K562 (cell line): ENCODE measurements around the gene CHAC1. TPM values are rescaled to one million over a fixed set of nuclear protein-coding genes. Genes with fewer than 3 reads are reported as not detected.
A peak's percentile ranks its signal among the peaks of the same experiment; 100 is the strongest.

Source experiments
- ATAC-seq: fragments of 200-7000 bp; cut with Tn5 transposase; 3 replicates; pipeline ENCODE4 v1.9.1; 2020; ENCODE audit warnings: moderate library complexity
- BruUV-seq: library from RNA; stranded (reverse); fragments of 400-500 nt; replicated peaks from 2 replicates; lab custom pipeline; 2021; lab: Mats Ljungman, UMichigan
- CTCF ChIA-PET: fragments of 300-600 bp; formaldehyde crosslinking; extraction: SDS; loops from one replicate; lab custom pipeline; 2021; ENCODE audit warnings: low intra/inter-chr PET ratio; lab: Yijun Ruan, JAX
- POLR2A ChIA-PET: fragments of 300-600, 350-650 bp; sonication (Branson Sonifier 250); formaldehyde crosslinking; extraction: SDS; loops from one replicate; lab custom pipeline; 2021; ENCODE audit warnings: antibody characterized with exemption, inconsistent platforms; lab: Yijun Ruan, JAX
- DNase-seq, 4 experiments: peaks; one replicate each; pipeline versions ENCODE4 v3.0.0 to v3.0.0-alpha.2; 2011 to 2018; ENCODE audit warnings: low spot score in 3 of 4, mixed read lengths in 3 of 4; ENCODE audit errors: extremely low read depth in 1 of 4
- FAIRE-seq: peaks from 2 replicates; lab custom pipeline; 2011; peaks lifted over from hg19 to GRCh38; lab: Jason Lieb, UNC
- H2AFZ ChIP-seq: 2 replicates; pipeline ENCODE4 v1.6.0; 2011; ENCODE audit warnings: low read depth, low read length, control low read depth, inconsistent platforms
- H3K27ac ChIP-seq: fragments of 200-600 bp; 3 replicates; pipeline ENCODE4 v1.8.0; 2011; ENCODE audit warnings: low read depth, mild to moderate bottlenecking, control low read depth, inconsistent platforms, low read length, moderate library complexity, mixed read lengths; ENCODE audit errors: extremely low read depth
- H3K27me3 ChIP-seq, 2 experiments: fragments of 300-600 bp in 1 of 2; 2 replicates in 1 of 2; 3 replicates in 1 of 2; pipeline versions ENCODE4 v1.6.0 to v1.8.0; 2011; ENCODE audit warnings: inconsistent platforms in 2 of 2, low read length in 2 of 2, mild to moderate bottlenecking in 1 of 2, mixed read lengths in 1 of 2, moderate library complexity in 1 of 2; ENCODE audit not compliant: control insufficient read depth in 2 of 2, insufficient read depth in 2 of 2
- H3K36me3 ChIP-seq: fragments of 300-600 bp; 3 replicates; pipeline ENCODE4 v1.8.0; 2011; ENCODE audit warnings: mild to moderate bottlenecking, low read length, inconsistent platforms; ENCODE audit not compliant: control insufficient read depth, insufficient read depth
- H3K4me1 ChIP-seq, 2 experiments: fragments of 200-600 bp in 1 of 2; replicated peaks in 1 of 2; 2 replicates in 1 of 2; 3 replicates in 1 of 2; pipeline versions ENCODE4 v1.5.1 to v1.8.0; 2011; ENCODE audit warnings: inconsistent platforms in 2 of 2, low read length in 2 of 2, mild to moderate bottlenecking in 1 of 2, mixed read lengths in 1 of 2, moderate library complexity in 1 of 2; ENCODE audit not compliant: control insufficient read depth in 2 of 2, insufficient read depth in 2 of 2
- H3K4me2 ChIP-seq: 2 replicates; pipeline ENCODE4 v1.6.1; 2011; ENCODE audit warnings: low read length, control low read depth, inconsistent platforms, mixed read lengths; ENCODE audit not compliant: insufficient read depth
- H3K4me3 ChIP-seq: fragments of 200-600 bp; sonication (generic), shearing (Covaris generic); 2 replicates; pipeline ENCODE4 v1.5.1; 2016; ENCODE audit warnings: control low read depth, inconsistent platforms
- H3K79me2 ChIP-seq: fragments of 200-600 bp; 3 replicates; pipeline ENCODE4 v1.8.0; 2011; ENCODE audit warnings: low read length, inconsistent platforms; ENCODE audit not compliant: control insufficient read depth, insufficient read depth
- H3K9ac ChIP-seq, 2 experiments: 2 replicates each; pipeline versions ENCODE4 v1.6.0 to v1.6.1; 2011; ENCODE audit warnings: low read depth in 2 of 2, low read length in 2 of 2, control low read depth in 1 of 2, inconsistent platforms in 1 of 2, mild to moderate bottlenecking in 1 of 2, mixed read lengths in 1 of 2; ENCODE audit not compliant: insufficient read depth in 1 of 2
- H3K9me1 ChIP-seq: one replicate; pipeline ENCODE4 v1.6.0; 2011; ENCODE audit warnings: inconsistent platforms, mild to moderate bottlenecking, low read length, moderate library complexity; ENCODE audit not compliant: control insufficient read depth, insufficient read depth
- H3K9me3 ChIP-seq: replicated peaks from 2 replicates; pipeline ENCODE4 v1.5.1; 2011; ENCODE audit warnings: low read depth, low read length, inconsistent platforms; ENCODE audit not compliant: control insufficient read depth, insufficient read depth
- H4K20me1 ChIP-seq: replicated peaks from 2 replicates; pipeline ENCODE4 v1.6.1; 2011; ENCODE audit warnings: low read length, inconsistent platforms, mixed read lengths; ENCODE audit not compliant: control insufficient read depth, insufficient read depth
- CBFA2T3 ChIP-seq: fragments of 450-650 bp; IDR thresholded peaks from 2 replicates; pipeline ENCODE4 v1.6.1; 2017
- CCNT2 ChIP-seq: IDR thresholded peaks from 2 replicates; pipeline ENCODE4 v1.6.1; 2011; ENCODE audit warnings: borderline replicate concordance, low read depth, mild to moderate bottlenecking, moderate library complexity, mixed read lengths, low read length; ENCODE audit not compliant: insufficient read length; ENCODE audit errors: extremely low read depth
- CTCF ChIP-seq, 3 experiments: IDR thresholded peaks in 2 of 3; conservative IDR thresholded peaks in 1 of 3; 2 replicates each; pipeline ENCODE4 v1.5.1; 2011 to 2012; ENCODE audit warnings: low read length in 3 of 3, mild to moderate bottlenecking in 3 of 3, control low read depth in 2 of 3, improper control_type of control experiment in 1 of 3, inconsistent platforms in 1 of 3, low read depth in 1 of 3, mixed read lengths in 1 of 3, moderate library complexity in 1 of 3; ENCODE audit not compliant: insufficient read depth in 2 of 3
- EZH2 ChIP-seq: IDR thresholded peaks from 2 replicates; pipeline ENCODE4 v1.6.1; 2012; ENCODE audit warnings: low read depth, mild to moderate bottlenecking, inconsistent platforms, low read length, borderline replicate concordance
- PKNOX1 ChIP-seq: fragments of 450-650 bp; IDR thresholded peaks from 2 replicates; pipeline ENCODE4 v1.6.1; 2016
- SMAD4 ChIP-seq: fragments of 250-450 bp; sonication (Bioruptor Pico); conservative IDR thresholded peaks from 2 replicates; pipeline ENCODE4 v1.8.0; 2021; ENCODE audit warnings: inconsistent platforms, mild to moderate bottlenecking, moderate library complexity
- TAF1 ChIP-seq: IDR thresholded peaks from 2 replicates; pipeline ENCODE4 v1.6.1; 2011; ENCODE audit warnings: mild to moderate bottlenecking, low read length, moderate library complexity; ENCODE audit not compliant: insufficient read depth, control insufficient read depth, severe bottlenecking; ENCODE audit errors: extremely low read depth
- ZNF232 ChIP-seq: sonication (generic); formaldehyde crosslinking; IDR thresholded peaks from 2 replicates; pipeline ENCODE4 v1.8.0; 2022; ENCODE audit warnings: mild to moderate bottlenecking, missing genetic modification reagents
- ZNF57 ChIP-seq: fragments of 450-650 bp; formaldehyde crosslinking; IDR thresholded peaks from 2 replicates; pipeline ENCODE4 v1.4.0; 2020; ENCODE audit warnings: mild to moderate bottlenecking, moderate library complexity
- WGBS: fragments of 100-300 bp; shearing (Covaris generic); methylation state at CpG from one replicate; pipeline ENCODE4 v1.1.6; 2016; ENCODE audit warnings: low coverage, mixed read lengths; ENCODE audit not compliant: insufficient coverage; ENCODE audit errors: missing lambda C conversion rate; 5-methylcytosine and 5-hydroxymethylcytosine counted together
- in situ Hi-C: fragments of 300-500 bp; cut with MboI; formaldehyde crosslinking; loops from 4 replicates; pipeline ENCODE4 v1.15.0; 2018; ENCODE audit warnings: inconsistent platforms, mixed read lengths
- intact Hi-C: fragments of 100-400 bp; cut with micrococcal nuclease; formaldehyde crosslinking; loops from 2 replicates; pipeline ENCODE4 v1.14.2; 2022
- polyA plus RNA-seq, 8 experiments: library from polyadenylated mRNA; depleted of rRNA in 4 of 8; stranded (reverse) in 5 of 8; unstranded in 3 of 8; fragments of >200 nt; fragmentation: Nextera tagmentation in 2 of 8; fragmentation: Illumina TruSeq in 1 of 8; extraction: Ambion mirVana in 2 of 8; extraction: Trizol in 1 of 8; gene quantifications; 2 replicates each; pipeline versions ENCODE4 v1.2.1 to v1.2.3, GENCODE V29; 2011 to 2014; ENCODE audit warnings: inconsistent platforms in 1 of 8, missing spikeins in 1 of 8
- total RNA-seq, 7 experiments: library from RNA; depleted of rRNA in 6 of 7; stranded (reverse); fragments of >200 nt in 6 of 7; fragmentation: Illumina TruSeq in 2 of 7; extraction: Trizol in 2 of 7; gene quantifications; 2 replicates each; pipeline versions ENCODE4 v1.2.1 to v1.2.3, GENCODE V29; 2011 to 2021; ENCODE audit warnings: low replicate concordance in 1 of 7

Gene CHAC1
- total and polyA plus RNA-seq, 9 of the 15 experiments (the other 6 are each of a cell fraction or from before 2014, with no cell fraction given) = 0.47 to 39.0 (median 7.5) TPM

DNA sequence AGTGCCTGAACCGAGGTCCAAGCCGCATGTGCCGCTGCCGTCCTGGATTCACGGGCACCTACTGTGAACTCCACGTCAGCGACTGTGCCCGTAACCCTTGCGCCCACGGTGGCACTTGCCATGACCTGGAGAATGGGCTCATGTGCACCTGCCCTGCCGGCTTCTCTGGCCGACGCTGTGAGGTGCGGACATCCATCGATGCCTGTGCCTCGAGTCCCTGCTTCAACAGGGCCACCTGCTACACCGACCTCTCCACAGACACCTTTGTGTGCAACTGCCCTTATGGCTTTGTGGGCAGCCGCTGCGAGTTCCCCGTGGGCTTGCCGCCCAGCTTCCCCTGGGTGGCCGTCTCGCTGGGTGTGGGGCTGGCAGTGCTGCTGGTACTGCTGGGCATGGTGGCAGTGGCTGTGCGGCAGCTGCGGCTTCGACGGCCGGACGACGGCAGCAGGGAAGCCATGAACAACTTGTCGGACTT, 17.0 kb upstream of the CHAC1 start:
- Histone ChIP-seq H3K9ac (peak overlapping the region in 1 of 2 experiments; percentile 53; a peak in 1 of 4 replicates), H3K4me3 (no peak overlapping the region), H3K9me1 (peaks cover 3% of the 10 kb centered on the region), H3K79me2 (no peaks in the 10 kb centered on the region), H3K27ac (no peak overlapping the region), H3K4me1 (peaks cover 7 to 30% of the 10 kb centered on the region in 2 experiments; a peak in 4 of 5 replicates), H4K20me1 (no peaks in the 10 kb centered on the region), H3K27me3 (no peaks in the 10 kb centered on the region), H3K9me3 (no peaks in the 10 kb centered on the region), H3K36me3 (no peaks in the 10 kb centered on the region), H3K4me2 (no peak overlapping the region), H2AFZ (no peak overlapping the region)
- DNase-seq (no peak), FAIRE-seq (no peak), ATAC-seq (no peak)
- intact Hi-C loops = no loop called here
- ChIA-PET CTCF (no interaction called here), POLR2A (interaction anchor here (0.6 to 1.5 kb wide), 3 partner anchors 17 to 36 kb away, joined by 3 to 4 read pairs (median 3); partner anchors contain the start of gene CHAC1)
- TF ChIP-seq CCNT2 (no peak), CBFA2T3 (no peak)
- in situ Hi-C loops = no loop called here
- BruUV-seq = no TSS peak
- 47% methylated on average over 31 of the region's 31 CpGs for WGBS

DNA sequence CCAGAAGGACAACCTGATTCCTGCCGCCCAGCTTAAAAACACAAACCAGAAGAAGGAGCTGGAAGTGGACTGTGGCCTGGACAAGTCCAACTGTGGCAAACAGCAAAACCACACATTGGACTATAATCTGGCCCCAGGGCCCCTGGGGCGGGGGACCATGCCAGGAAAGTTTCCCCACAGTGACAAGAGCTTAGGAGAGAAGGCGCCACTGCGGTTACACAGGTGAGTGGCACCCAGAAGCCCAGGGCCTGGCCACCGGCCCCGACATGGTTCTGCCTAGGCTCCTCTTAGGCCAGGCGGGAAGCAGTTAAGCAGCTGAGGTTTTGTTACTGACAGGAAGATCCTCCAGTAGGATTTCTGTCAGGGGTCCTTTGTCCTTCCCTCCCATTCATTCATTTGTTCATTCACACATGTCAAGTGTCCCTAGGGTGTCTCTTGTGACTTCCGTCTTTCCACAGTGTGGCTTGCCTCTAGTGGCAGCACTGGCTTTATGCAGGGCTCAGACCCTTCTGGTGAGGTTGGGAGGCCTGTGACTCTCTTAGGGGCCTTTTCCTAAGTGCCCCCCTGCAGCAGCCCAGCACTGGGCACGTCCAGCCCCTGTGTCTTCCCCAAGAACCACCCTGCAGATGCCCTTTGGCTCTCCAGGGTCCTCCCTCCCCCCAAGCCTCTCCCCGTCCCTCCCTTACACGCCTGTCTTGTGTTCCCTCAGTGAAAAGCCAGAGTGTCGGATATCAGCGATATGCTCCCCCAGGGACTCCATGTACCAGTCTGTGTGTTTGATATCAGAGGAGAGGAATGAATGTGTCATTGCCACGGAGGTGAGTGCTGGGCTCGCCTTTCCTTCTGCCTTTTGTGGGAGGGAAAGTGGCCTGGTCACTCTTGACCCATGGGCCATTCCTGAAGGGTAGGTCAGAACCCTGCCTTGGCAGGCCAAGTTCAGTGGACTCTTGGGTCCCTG, 16.3 kb upstream of the CHAC1 start:
- no peak overlapping the region for H2AFZ ChIP-seq
- H3K36me3 ChIP-seq = no peaks in the 10 kb centered on the region
- H3K79me2 ChIP-seq = no peaks in the 10 kb centered on the region
- BruUV-seq = no TSS peak
- FAIRE-seq (no peak), DNase-seq (no peak), ATAC-seq (no peak; the same call in 2 of the 3 replicates)
- H3K4me3 ChIP-seq = no peak overlapping the region
- H3K9ac ChIP-seq = peak overlapping the region in 1 of 2 experiments; percentile 50; a peak in 1 of 4 replicates
- H3K9me3 ChIP-seq = no peaks in the 10 kb centered on the region
- ChIA-PET POLR2A (interaction anchor here (0.6 to 0.7 kb wide), 3 partner anchors 24 to 863 kb away, joined by 3 to 5 read pairs (median 4); no protein-coding TSS in a partner anchor), CTCF (no interaction called here)
- no peaks in the 10 kb centered on the region for H4K20me1 ChIP-seq
- no peak overlapping the region for H3K27ac ChIP-seq
- H3K9me1 ChIP-seq = peaks cover 3% of the 10 kb centered on the region
- intact Hi-C loops (no loop called here), in situ Hi-C loops (no loop called here)
- no peaks in the 10 kb centered on the region for H3K27me3 ChIP-seq
- peaks cover 8 to 35% of the 10 kb centered on the region in 2 experiments; a peak in 4 of 5 replicates for H3K4me1 ChIP-seq
- no peak overlapping the region for H3K4me2 ChIP-seq
- WGBS = 62% methylated on average over 15 of the region's 15 CpGs
- no peak for TF ChIP-seq EZH2
- no peak for TF ChIP-seq ZNF232 (CRISPR knock-in tag)
- peak; percentile 76 for TF ChIP-seq PKNOX1
- no peak for TF ChIP-seq SMAD4 (CRISPR knock-in tag)
- no peak for TF ChIP-seq TAF1
- no peak for TF ChIP-seq ZNF57 (CRISPR knock-in tag)
- TF ChIP-seq CTCF (IDR thresholded peaks at IDR 0.05 in 2 of 3, conservative IDR thresholded peaks at IDR 0.05 in 1 of 3; ENCODE audit: insufficient read depth in 2 of 3, low read depth in 1 of 3, low read length in 3 of 3) = peak in 2 of 3 experiments; percentile 8 to 24; a peak in 1 of 6 replicates
